ENCODE data around the gene TTLL8.

DNA sequence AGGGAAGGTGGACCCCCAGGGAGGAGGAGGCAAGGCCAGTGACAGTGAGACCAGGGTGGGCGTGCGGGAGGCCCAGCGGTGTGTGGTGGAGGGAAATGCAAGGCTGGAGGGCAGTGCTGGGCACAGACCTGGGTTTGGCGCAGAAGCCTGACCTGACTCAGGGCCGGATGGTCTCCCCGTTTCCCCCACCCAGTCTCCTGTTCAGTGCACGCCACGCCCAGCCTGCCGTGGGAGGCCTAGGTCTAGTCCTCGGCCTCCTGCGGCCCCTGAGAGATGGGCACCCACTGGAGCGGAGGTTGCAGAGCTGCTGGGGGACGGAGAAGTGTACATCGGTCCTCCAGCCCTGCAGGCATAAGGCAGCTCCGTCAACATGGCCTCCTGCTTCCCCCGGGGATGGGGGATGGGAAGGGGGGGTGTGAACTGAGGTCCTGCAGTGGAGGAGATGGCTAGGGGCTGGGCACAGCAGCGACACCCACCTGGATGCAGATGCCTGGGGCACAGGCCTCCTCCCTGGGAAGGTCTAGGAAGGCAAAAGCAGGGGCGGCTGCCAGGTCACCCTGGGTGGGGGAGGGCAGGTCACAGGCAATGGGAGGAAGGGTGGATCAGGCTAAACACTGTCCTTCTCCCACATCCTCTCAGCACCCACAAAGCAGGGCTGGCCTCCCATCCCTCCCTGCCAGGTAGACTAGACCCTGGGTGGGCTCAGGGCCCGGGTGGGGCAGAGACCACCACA is 61.4 kb downstream of the TTLL8 start:
- TF ChIP-seq SP1 (IDR thresholded peaks at IDR 0.05): no peak
- no peak for TF ChIP-seq ARNT (IDR thresholded peaks at IDR 0.05)
- TF ChIP-seq CTBP1 (IDR thresholded peaks at IDR 0.05; ENCODE audit: borderline replicate concordance): no peak
- TF ChIP-seq FOXM1 (IDR thresholded peaks at IDR 0.05; ENCODE audit: borderline replicate concordance): no peak
- TF ChIP-seq FOXA1 (IDR thresholded peaks at IDR 0.05): no peak
- no peak for TF ChIP-seq L3MBTL2 (conservative IDR thresholded peaks at IDR 0.05)
- no peak for TF ChIP-seq FOXK2 (IDR thresholded peaks at IDR 0.05)
- TF ChIP-seq, protein P1, sequence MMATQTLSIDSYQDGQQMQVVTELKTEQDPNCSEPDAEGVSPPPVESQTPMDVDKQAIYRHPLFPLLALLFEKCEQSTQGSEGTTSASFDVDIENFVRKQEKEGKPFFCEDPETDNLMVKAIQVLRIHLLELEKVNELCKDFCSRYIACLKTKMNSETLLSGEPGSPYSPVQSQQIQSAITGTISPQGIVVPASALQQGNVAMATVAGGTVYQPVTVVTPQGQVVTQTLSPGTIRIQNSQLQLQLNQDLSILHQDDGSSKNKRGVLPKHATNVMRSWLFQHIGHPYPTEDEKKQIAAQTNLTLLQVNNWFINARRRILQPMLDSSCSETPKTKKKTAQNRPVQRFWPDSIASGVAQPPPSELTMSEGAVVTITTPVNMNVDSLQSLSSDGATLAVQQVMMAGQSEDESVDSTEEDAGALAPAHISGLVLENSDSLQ (IDR thresholded peaks at IDR 0.05): no peak
